ENCODE data around the gene PRXL2C. TPM values are rescaled to one million over a fixed set of nuclear protein-coding genes. Genes with fewer than 3 reads are reported as not detected.

The PRXL2C gene
- total RNA-seq, 1 donor from 2014 or later: 16.7 TPM

- H3K9ac ChIP-seq (ENCODE audit: low read depth in 1 of 3, low read length in 3 of 3): no peak overlapping the region
- no peak overlapping the region for H3K4me3 ChIP-seq (ENCODE audit: low read length in 3 of 3)
- no peaks in the 10 kb centered on the region for H3K9me3 ChIP-seq (ENCODE audit: control insufficient read depth in 3 of 3, low read length in 3 of 3)
- no peaks in the 10 kb centered on the region for H3K4me1 ChIP-seq (ENCODE audit: control insufficient read depth in 3 of 3, insufficient read depth in 3 of 3, low read length in 3 of 3)
- no peak overlapping the region for H3K27ac ChIP-seq (ENCODE audit: low read depth, low read length)
- H3K27me3 ChIP-seq (ENCODE audit: control insufficient read depth in 3 of 3, insufficient read depth in 3 of 3, low read length in 3 of 3): no peaks in the 10 kb centered on the region
- H3K36me3 ChIP-seq (ENCODE audit: control insufficient read depth in 3 of 3, insufficient read depth in 3 of 3, low read length in 3 of 3): no peaks in the 10 kb centered on the region
Measured at GRCh38 chr9:96596601-96597111, 58.5 kb downstream of the PRXL2C start.

Other genes starting within 250 kb of the PRXL2C start
- 5.2 TPM for gene ZNF367, start 236.9 kb downstream of the PRXL2C start, total RNA-seq
- gene HABP4, start 205.1 kb downstream of the PRXL2C start, total RNA-seq: 8.4 TPM
- gene CDC14B, start 35.5 kb downstream of the PRXL2C start, total RNA-seq: 45.9 TPM
- 12.0 TPM for gene ZNF510, start 122.8 kb upstream of the PRXL2C start, total RNA-seq
- gene ZNF782, start 199.2 kb upstream of the PRXL2C start, total RNA-seq: 5.2 TPM